ENCODE measurements around the gene PARD6B. TPM values are rescaled to one million over a fixed set of nuclear protein-coding genes. Genes with fewer than 3 reads are reported as not detected.

PARD6B gene
- total RNA-seq, 1 experiment from 2014 or later: 41.3 TPM

- TF ChIP-seq ZBTB33 (IDR thresholded peaks at IDR 0.05; ENCODE audit: extremely low read depth, insufficient replicate concordance, low read length): no peak
- no peak for TF ChIP-seq POLR2A (IDR thresholded peaks at IDR 0.05; ENCODE audit: borderline replicate concordance, extremely low read depth, insufficient read depth, insufficient read length)
- TF ChIP-seq EZH2 (IDR thresholded peaks at IDR 0.05): no peak
Measured at GRCh38 chr20:50744143-50744792, 12.9 kb downstream of the PARD6B start (continued).

GRCh38 chr20:50745634-50746137 is 14.3 kb downstream of the PARD6B start:
- no peak overlapping the region for H2AFZ ChIP-seq (ENCODE audit: low read depth, low read length, poor library complexity, severe bottlenecking)
- no peaks in the 10 kb centered on the region for H3K9me2 ChIP-seq (ENCODE audit: insufficient read depth)
- CTCF ChIA-PET: interaction anchor here (1.1 to 1.8 kb wide), 2 partner anchors 15 to 120 kb away, joined by 3 to 5 read pairs; partner anchors contain the start of gene PARD6B
- POLR2A ChIA-PET: no interaction called here
- RAD21 ChIA-PET (ENCODE audit: low non-redundant PET in 1 of 2, low total read pairs in 2 of 2, uncharacterized antibody in 2 of 2, unreplicated experiment in 2 of 2): no interaction called here
- no peak for DNase-seq (ENCODE audit: low read depth, low spot score)
- H3K4me3 ChIP-seq (replicated peaks in 1 of 2; ENCODE audit: low read depth in 1 of 2, low read length in 2 of 2): no peak overlapping the region
- peaks cover 66 to 76% of the 10 kb centered on the region in 2 experiments for H3K4me1 ChIP-seq (ENCODE audit: control insufficient read depth in 1 of 2, insufficient read depth in 2 of 2, low read length in 2 of 2)
- TF ChIP-seq TCF7L2 (IDR thresholded peaks at IDR 0.05; ENCODE audit: borderline replicate concordance, extremely low read depth, insufficient read depth, insufficient read length): no peak
- no peak for TF ChIP-seq CBX3 (IDR thresholded peaks at IDR 0.05; ENCODE audit: low read depth)
- no peak for TF ChIP-seq SP1 (IDR thresholded peaks at IDR 0.05; ENCODE audit: low read depth)
- no peak for TF ChIP-seq ZFX (IDR thresholded peaks at IDR 0.05)
- no peak for TF ChIP-seq FOSL1 (IDR thresholded peaks at IDR 0.05; ENCODE audit: low read depth)
- TF ChIP-seq SRF (IDR thresholded peaks at IDR 0.05; ENCODE audit: low read depth): no peak
- no peak for TF ChIP-seq ELF1 (IDR thresholded peaks at IDR 0.05; ENCODE audit: borderline replicate concordance, low read depth)
- no peak for TF ChIP-seq MAX (IDR thresholded peaks at IDR 0.05)
- no peaks in the 10 kb centered on the region for H4K20me1 ChIP-seq (ENCODE audit: insufficient read depth)
- peak overlapping the region; percentile 93 for H3K27ac ChIP-seq (ENCODE audit: low read depth, low read length)
- peaks cover 16 to 22% of the 10 kb centered on the region in 2 experiments for H3K36me3 ChIP-seq (ENCODE audit: control insufficient read depth in 1 of 2, insufficient read depth in 2 of 2, low read length in 2 of 2)
- no peak for ATAC-seq
- BruUV-seq (replicated peaks): no TSS peak
- peak overlapping the region; percentile 15 for H3K9ac ChIP-seq (ENCODE audit: low read length)
- intact Hi-C loops (cut with micrococcal nuclease): loop anchor here (2.0 to 5.0 kb wide), 2 partner anchors 83 to 118 kb away; no protein-coding TSS in a partner anchor
- no peaks in the 10 kb centered on the region for H3K9me3 ChIP-seq (ENCODE audit: control insufficient read depth in 1 of 2, insufficient read depth in 1 of 2, low read depth in 1 of 2, low read length in 2 of 2)
- H3K79me2 ChIP-seq (ENCODE audit: insufficient read depth, low read length): peaks cover 94% of the 10 kb centered on the region
- H3K4me2 ChIP-seq (ENCODE audit: low read length): peak overlapping the region; percentile 82
- H3K27me3 ChIP-seq (ENCODE audit: insufficient read depth, low read length): no peaks in the 10 kb centered on the region

Measured in HCT116 (cell line).